ENCODE results near the gene UNC119B.

The UNC119B gene

GRCh38 chr12:120751389-120751788, 41.1 kb downstream of the UNC119B start:
- Mint-ChIP-seq H3K4me1 (peaks cover 22% of the 10 kb centered on the region), H3K27ac (peak overlapping the region; percentile 62), H3K9me3 (peaks cover 21% of the 10 kb centered on the region), H3K4me3 (no peak overlapping the region), H3K27me3 (ENCODE audit: low read depth, poor library complexity) (peaks cover 12% of the 10 kb centered on the region), H3K36me3 (ENCODE audit: low read depth) (peaks cover 5% of the 10 kb centered on the region)
- no peak for DNase-seq
- TF ChIP-seq CTCF (IDR thresholded peaks at IDR 0.05), result no peak

GRCh38 chr12:120754792-120755191, 44.5 kb downstream of the UNC119B start:
- H3K36me3 Mint-ChIP-seq (ENCODE audit: low read depth), result peaks cover 14% of the 10 kb centered on the region
- no peak for DNase-seq
- H3K27me3 Mint-ChIP-seq (ENCODE audit: low read depth, poor library complexity), result peaks cover 8% of the 10 kb centered on the region
- no peak for TF ChIP-seq CTCF (IDR thresholded peaks at IDR 0.05)
- H3K4me1 Mint-ChIP-seq, result peaks cover 17% of the 10 kb centered on the region
- no peak overlapping the region for H3K4me3 Mint-ChIP-seq
- H3K9me3 Mint-ChIP-seq, result peaks cover 21% of the 10 kb centered on the region
- no peak overlapping the region for H3K27ac Mint-ChIP-seq

GRCh38 chr12:120755269-120755668, 45.0 kb downstream of the UNC119B start:
- peaks cover 21% of the 10 kb centered on the region for H3K9me3 Mint-ChIP-seq
- H3K27me3 Mint-ChIP-seq (ENCODE audit: low read depth, poor library complexity), result peaks cover 8% of the 10 kb centered on the region

GRCh38 chr12:120757226-120757742, 47.0 kb downstream of the UNC119B start:
- Mint-ChIP-seq H3K27me3 (ENCODE audit: low read depth, poor library complexity) (peaks cover under 1% of the 10 kb centered on the region), H3K36me3 (ENCODE audit: low read depth) (peaks cover 30% of the 10 kb centered on the region), H3K27ac (no peak overlapping the region), H3K4me1 (peaks cover 39% of the 10 kb centered on the region), H3K4me3 (no peak overlapping the region), H3K9me3 (peaks cover 21% of the 10 kb centered on the region)
- TF ChIP-seq CTCF (IDR thresholded peaks at IDR 0.05), result no peak
- no peak for DNase-seq

More at GRCh38 chr12:120755269-120755668, 45.0 kb downstream of the UNC119B start:
- no peak for DNase-seq
- H3K36me3 Mint-ChIP-seq (ENCODE audit: low read depth), result peaks cover 18% of the 10 kb centered on the region
- H3K27ac Mint-ChIP-seq, result no peak overlapping the region
- no peak for TF ChIP-seq CTCF (IDR thresholded peaks at IDR 0.05)
- H3K4me3 Mint-ChIP-seq, result no peak overlapping the region
- H3K4me1 Mint-ChIP-seq, result peaks cover 22% of the 10 kb centered on the region

- no peaks in the 10 kb centered on the region for H3K27me3 Mint-ChIP-seq (ENCODE audit: low read depth, poor library complexity)
- no peak overlapping the region for H3K27ac Mint-ChIP-seq
- peaks cover 43% of the 10 kb centered on the region for H3K4me1 Mint-ChIP-seq
- H3K9me3 Mint-ChIP-seq, result peaks cover 21% of the 10 kb centered on the region
- TF ChIP-seq CTCF (IDR thresholded peaks at IDR 0.05), result no peak
- no peak for DNase-seq
- peaks cover 30% of the 10 kb centered on the region for H3K36me3 Mint-ChIP-seq (ENCODE audit: low read depth)
- no peak overlapping the region for H3K4me3 Mint-ChIP-seq
Measured at GRCh38 chr12:120757949-120758348, 47.7 kb downstream of the UNC119B start.
